ENCODE results near the gene NDUFS4.

GRCh38 chr5:53552561-53552960 lies 7.9 kb upstream of the NDUFS4 start:
- no peak for TF ChIP-seq CTCF (IDR thresholded peaks at IDR 0.05)
- no peak for TF ChIP-seq POLR2A (IDR thresholded peaks at IDR 0.05)

Measured in suprapubic skin (tissue), 3 donors.